DOHH2 (cell line): ENCODE measurements around the gene STX4.

Experiments
- H3F3A ChIP-seq: fragments of 200-600 bp; sonication (generic), shearing (Covaris generic); 2 replicates; pipeline ENCODE4 v1.6.0; 2016; ENCODE audit warnings: antibody characterized with exemption, mild to moderate bottlenecking; ENCODE audit not compliant: control insufficient read depth, insufficient read depth
- H3K27ac ChIP-seq: fragments of 200-600 bp; sonication (generic); 2 replicates; pipeline ENCODE4 v1.5.1; 2014; ENCODE audit warnings: low read depth, mild to moderate bottlenecking, low read length, moderate library complexity
- H3K27me3 ChIP-seq: fragments of 200-600 bp; sonication (generic); 2 replicates; pipeline ENCODE4 v1.6.1; 2014; ENCODE audit warnings: mild to moderate bottlenecking, low read length, mixed read lengths; ENCODE audit not compliant: control insufficient read depth
- H3K36me3 ChIP-seq: fragments of 200-600 bp; sonication (generic); 2 replicates; pipeline ENCODE4 v1.6.1; 2014; ENCODE audit warnings: mild to moderate bottlenecking, low read length, moderate library complexity, mixed read lengths; ENCODE audit not compliant: control insufficient read depth
- H3K4me1 ChIP-seq: fragments of 200-600 bp; sonication (generic); 2 replicates; pipeline ENCODE4 v1.6.1; 2014; ENCODE audit warnings: mild to moderate bottlenecking, low read length, mixed read lengths; ENCODE audit not compliant: control insufficient read depth
- H3K4me2 ChIP-seq: fragments of 200-600 bp; sonication (generic); 2 replicates; pipeline ENCODE4 v1.6.0; 2014; ENCODE audit warnings: mild to moderate bottlenecking, low read length, moderate library complexity
- H3K4me3 ChIP-seq: fragments of 200-600 bp; sonication (generic); 2 replicates; pipeline ENCODE4 v1.5.1; 2014; ENCODE audit warnings: mild to moderate bottlenecking, low read length, mixed read lengths
- H3K79me2 ChIP-seq: fragments of 200-600 bp; sonication (generic); 2 replicates; pipeline ENCODE4 v1.6.1; 2014; ENCODE audit warnings: mild to moderate bottlenecking, low read length, mixed read lengths; ENCODE audit not compliant: control insufficient read depth
- H3K9me2 ChIP-seq: fragments of 200-600 bp; sonication (generic); replicated peaks from 2 replicates; pipeline ENCODE4 v1.6.1; 2014; ENCODE audit warnings: mild to moderate bottlenecking, low read length, mixed read lengths; ENCODE audit not compliant: control insufficient read depth
- H3K9me3 ChIP-seq: fragments of 200-600 bp; sonication (generic); 2 replicates; pipeline ENCODE4 v1.6.1; 2014; ENCODE audit warnings: antibody characterized with exemption, low read length, mixed read lengths; ENCODE audit not compliant: control insufficient read depth, insufficient read depth
- H4K20me1 ChIP-seq: fragments of 200-600 bp; sonication (generic); 2 replicates; pipeline ENCODE4 v1.6.0; 2014; ENCODE audit warnings: low read depth, mild to moderate bottlenecking, antibody characterized with exemption, low read length, moderate library complexity; ENCODE audit not compliant: control insufficient read depth, insufficient read depth
- CTCF ChIP-seq: fragments of 200-600 bp; sonication (generic); IDR thresholded peaks from one replicate; pipeline ENCODE4 v1.5.1; 2014; ENCODE audit warnings: antibody characterized with exemption, mild to moderate bottlenecking, low read depth, low read length; ENCODE audit not compliant: poor library complexity, severe bottlenecking
- EZH2phosphoT487 ChIP-seq: fragments of 200-600 bp; sonication (generic); IDR thresholded peaks from 2 replicates; pipeline ENCODE4 v1.6.1; 2017; ENCODE audit warnings: borderline replicate concordance, mild to moderate bottlenecking, antibody characterized with exemption, low read length, moderate library complexity, mixed read lengths

The STX4 gene

GRCh38 chr16:31077592-31078396, 44.4 kb downstream of the STX4 start:
- Histone ChIP-seq H3K4me3 (no peak overlapping the region), H3K9me3 (no peaks in the 10 kb centered on the region), H3K27ac (no peak overlapping the region), H3F3A (0 out of 2 replicates have a peak, but pooled peaks cover 2% of the 10 kb centered on the region), H3K9me2 (no peaks in the 10 kb centered on the region), H4K20me1 (peaks cover 9% of the 10 kb centered on the region; the same call in 1 of the 2 replicates), H3K4me1 (peaks cover 12% of the 10 kb centered on the region), H3K4me2 (no peak overlapping the region), H3K36me3 (peaks cover 75% of the 10 kb centered on the region), H3K27me3 (no peaks in the 10 kb centered on the region), H3K79me2 (peaks cover 76% of the 10 kb centered on the region)
- TF ChIP-seq EZH2phosphoT487 (no peak), CTCF (no peak)

GRCh38 chr16:31078597-31079341, 45.4 kb downstream of the STX4 start:
- Histone ChIP-seq H3F3A (0 out of 2 replicates have a peak, but pooled peaks cover 1% of the 10 kb centered on the region), H3K27me3 (no peaks in the 10 kb centered on the region), H3K79me2 (peaks cover 69% of the 10 kb centered on the region), H3K27ac (no peak overlapping the region), H3K4me1 (peaks cover 12% of the 10 kb centered on the region), H3K4me2 (no peak overlapping the region), H4K20me1 (peaks cover 9% of the 10 kb centered on the region; the same call in 1 of the 2 replicates), H3K4me3 (no peak overlapping the region), H3K9me3 (no peaks in the 10 kb centered on the region), H3K36me3 (peaks cover 80% of the 10 kb centered on the region), H3K9me2 (no peaks in the 10 kb centered on the region)
- TF ChIP-seq EZH2phosphoT487 = no peak
- no peak for TF ChIP-seq CTCF

- Histone ChIP-seq H4K20me1 (peaks cover 9% of the 10 kb centered on the region; the same call in 1 of the 2 replicates), H3K4me3 (no peak overlapping the region), H3K27ac (no peak overlapping the region), H3K9me3 (no peaks in the 10 kb centered on the region), H3K79me2 (peaks cover 68% of the 10 kb centered on the region), H3K36me3 (peaks cover 85% of the 10 kb centered on the region), H3K27me3 (no peaks in the 10 kb centered on the region), H3F3A (no peaks in the 10 kb centered on the region), H3K4me2 (no peak overlapping the region), H3K9me2 (no peaks in the 10 kb centered on the region), H3K4me1 (peaks cover 12% of the 10 kb centered on the region)
- no peak for TF ChIP-seq CTCF
- no peak for TF ChIP-seq EZH2phosphoT487
Observed at GRCh38 chr16:31079342-31079944, 46.1 kb downstream of the STX4 start.
